HG03565 (cell line): ENCODE measurements around the gene SUV39H2.
A peak's percentile ranks its signal among the peaks of the same experiment; 100 is the strongest.
"Not testable (repeated sequence)": the region's sequence is repeated elsewhere in the genome, so short reads cannot be mapped to it uniquely, and the experiment has no call there.

Source experiments
- ATAC-seq: cut with Tn5 transposase; IDR thresholded peaks from one replicate; pipeline ENCODE4 v1.9.1; 2021; ENCODE audit warnings: mild to moderate bottlenecking, moderate library complexity; ENCODE audit not compliant: unreplicated experiment

Gene SUV39H2

DNA sequence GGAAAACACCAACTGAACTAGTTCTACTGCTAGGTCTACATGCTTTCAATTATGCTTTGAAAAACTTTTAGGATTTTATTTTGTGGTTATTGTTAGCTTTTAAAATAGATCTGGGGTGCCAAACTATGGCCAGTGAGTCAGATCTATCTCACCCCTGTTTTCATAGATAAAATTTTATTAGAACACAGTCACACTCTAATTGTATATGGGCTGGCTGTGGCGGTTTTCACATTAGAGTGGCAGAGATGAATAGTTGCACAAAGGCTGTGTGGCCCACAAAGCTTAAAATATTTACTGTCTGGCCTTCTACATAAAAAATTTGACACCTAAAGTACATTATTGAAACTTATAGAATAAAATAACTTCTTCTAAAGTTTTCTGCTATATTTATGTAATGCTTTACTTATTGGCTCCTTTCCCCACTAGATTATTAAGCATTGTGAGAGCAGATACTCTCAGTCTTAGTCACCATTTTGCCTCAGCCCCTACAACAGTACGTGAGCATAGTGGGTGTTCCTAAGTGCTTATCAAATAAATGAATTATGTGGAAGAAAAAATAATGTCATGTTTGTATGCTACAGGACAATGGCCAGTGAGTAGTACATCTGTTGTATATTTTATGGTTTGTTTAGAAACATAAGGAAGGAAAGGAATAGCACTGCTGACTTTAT, 5.4 kb upstream of the SUV39H2 start:
- ATAC-seq = peak; percentile 50

DNA sequence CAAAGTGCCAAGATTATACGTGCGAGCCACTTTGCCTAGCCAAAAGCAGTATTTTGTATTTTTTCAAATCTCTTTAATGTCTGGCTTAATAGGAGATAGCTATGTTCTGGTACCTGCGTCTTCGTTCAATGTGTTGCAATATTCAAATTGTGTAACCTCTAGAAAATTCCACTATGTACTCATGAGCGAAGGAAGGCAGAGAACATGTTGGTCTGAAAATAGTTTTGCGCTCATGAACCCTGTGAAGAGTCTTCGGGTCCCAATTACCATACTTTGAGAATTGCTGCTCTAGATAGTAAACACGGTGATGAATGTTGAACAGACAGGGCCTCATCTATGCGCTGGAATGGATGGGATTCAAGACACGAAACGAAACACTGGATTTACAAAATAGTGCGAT, 2.7 kb upstream of the SUV39H2 start:
- ATAC-seq = no peak

DNA sequence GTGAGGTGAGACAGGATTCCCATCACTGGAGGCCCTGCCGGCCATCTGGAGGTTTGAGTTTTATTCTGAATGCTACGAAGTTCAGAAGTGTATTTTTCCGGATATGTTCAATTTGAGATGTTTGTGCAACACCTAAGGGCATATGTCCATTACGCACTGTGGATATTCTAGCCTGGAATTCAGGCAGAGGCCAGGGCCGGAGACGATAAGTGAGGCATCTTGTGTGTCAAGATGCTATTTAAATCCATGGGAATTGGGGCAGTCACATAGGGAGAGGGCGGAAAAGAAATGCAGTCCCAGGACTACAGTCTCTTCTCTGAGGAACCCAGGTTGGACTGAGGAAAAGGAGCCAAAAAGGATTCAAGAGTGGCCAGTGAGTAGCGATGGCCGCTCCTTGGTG, 1.9 kb upstream of the SUV39H2 start:
- ATAC-seq = no peak

DNA sequence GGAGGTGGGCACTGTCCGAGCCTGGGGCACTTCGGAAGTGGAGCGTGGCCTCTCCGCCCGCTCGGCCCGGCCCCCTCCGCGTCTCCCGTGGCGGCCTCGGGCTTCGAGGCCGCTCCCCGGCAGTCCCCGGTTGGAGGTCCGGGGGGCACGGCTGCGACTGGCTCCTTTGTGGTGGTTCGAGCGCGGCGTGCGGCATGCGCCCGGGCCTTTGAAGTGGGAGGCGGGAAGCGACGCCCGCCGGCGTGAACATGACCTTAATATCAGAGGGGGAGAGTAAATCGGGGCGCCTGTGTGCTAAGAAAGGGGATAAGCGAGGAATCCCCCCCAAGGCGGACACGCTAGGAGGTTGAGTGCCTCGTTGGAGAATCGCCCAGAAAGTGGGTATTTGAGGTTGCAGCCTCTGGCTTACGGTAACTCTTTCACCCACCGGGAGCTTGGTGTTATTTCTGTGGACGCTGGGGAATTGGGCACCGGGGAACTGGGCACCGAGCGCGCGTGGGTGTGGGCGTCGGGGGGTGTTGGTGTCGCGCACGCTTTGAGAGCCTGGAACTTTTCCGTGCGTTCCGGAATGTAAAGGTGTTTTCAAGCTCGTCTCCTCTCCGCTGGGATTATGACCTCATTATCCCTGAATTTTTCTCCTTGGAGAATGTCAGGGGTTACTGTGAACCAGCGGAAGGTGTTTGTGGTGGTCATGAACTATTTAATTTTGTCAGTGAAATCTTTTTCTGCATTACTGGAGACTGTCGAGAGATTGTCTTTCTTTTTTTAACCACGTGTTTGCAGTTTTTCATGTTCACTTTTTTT, 660 bp downstream of the SUV39H2 start:
- ATAC-seq = peak; percentile 2

DNA sequence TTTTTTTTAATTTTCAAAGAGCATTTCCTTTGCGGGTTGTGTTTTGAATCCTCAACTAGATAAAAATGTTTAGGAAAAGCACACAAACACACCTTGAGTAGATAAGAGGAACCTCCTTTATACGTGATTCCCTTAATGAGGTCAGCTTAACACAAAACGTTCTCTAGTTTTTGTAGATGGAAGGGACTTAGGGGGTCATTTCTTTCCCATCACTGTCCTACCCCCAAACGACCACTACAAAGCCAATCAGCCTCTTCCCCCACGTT, 1.2 kb downstream of the SUV39H2 start:
- ATAC-seq = no peak

DNA sequence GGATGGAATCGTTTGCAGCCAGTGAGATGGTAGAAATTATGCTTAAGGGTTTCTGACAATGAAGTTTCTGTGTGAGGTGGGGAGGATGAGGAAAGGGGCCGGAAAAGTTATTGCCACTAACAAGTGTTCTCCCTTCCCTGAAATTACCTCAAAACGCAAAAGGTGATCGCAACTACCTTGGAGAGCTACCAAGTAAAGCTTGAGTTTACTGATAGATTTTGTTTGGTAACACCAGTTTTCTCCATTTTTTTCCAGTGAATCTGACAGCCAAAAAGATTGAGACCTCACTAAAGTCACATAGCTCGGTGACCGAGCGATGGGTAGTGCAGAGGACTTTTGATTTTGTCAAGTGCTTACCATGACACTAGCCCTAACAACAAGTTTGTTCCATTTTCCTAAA, 1.6 kb downstream of the SUV39H2 start:
- ATAC-seq = no peak

DNA sequence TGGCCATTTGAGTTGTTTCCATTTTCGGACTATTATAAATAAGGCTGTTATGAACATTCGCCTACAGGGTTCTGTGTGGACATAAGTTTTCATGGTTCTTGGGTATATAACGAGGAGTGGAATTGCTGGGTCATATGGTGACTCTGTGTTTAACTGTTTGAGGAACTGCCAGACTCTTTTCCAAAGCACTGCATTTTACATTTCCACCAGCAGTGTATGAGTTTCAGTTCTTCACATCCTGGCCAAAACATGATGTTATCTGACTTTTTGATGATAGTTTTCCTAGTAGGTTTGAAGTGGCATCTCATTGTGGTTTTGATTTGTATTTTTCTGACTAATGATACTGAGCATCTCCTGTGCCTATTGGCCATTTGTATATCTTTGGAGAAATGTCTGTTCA, 5.4 kb downstream of the SUV39H2 start:
- ATAC-seq = no peak

DNA sequence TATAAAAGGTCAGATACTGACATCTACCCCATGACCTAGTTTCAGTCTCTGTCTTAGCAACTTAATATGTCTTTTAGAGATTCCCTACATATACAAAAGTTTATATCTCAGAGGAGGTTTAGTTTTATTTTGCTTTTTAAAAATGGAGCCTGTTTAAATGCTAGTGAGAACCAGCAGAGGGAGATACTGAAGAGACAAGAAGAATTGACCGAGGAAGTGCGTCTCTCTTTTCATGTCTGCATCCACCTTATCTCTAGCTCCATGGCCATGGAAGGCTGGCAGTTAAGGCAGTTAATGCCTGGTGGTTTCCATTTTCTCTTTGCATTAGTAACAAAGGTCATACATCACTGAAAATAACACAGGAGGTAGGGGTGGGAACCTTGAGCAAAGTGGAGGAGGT, 10.7 kb downstream of the SUV39H2 start:
- no peak for ATAC-seq

DNA sequence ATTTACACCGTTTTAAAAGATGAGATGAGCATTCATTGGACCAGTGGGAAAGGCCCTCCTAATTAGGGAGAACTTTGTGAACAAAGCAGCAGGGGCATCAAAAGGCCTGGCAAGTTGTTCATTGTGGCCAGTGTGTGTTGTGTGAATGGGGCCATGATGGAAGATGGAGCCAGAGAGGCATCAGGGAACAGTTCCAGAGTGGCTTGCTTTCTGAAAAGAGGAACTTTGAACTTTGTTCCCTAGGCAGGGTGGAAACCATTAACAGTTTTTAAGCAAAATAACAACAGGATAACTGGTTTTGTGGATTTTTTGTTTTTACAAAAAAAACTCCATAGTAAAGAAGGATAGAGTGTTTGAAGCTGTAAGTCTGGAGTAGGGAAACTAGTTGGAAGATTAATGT, 12.5 kb downstream of the SUV39H2 start:
- no peak for ATAC-seq

DNA sequence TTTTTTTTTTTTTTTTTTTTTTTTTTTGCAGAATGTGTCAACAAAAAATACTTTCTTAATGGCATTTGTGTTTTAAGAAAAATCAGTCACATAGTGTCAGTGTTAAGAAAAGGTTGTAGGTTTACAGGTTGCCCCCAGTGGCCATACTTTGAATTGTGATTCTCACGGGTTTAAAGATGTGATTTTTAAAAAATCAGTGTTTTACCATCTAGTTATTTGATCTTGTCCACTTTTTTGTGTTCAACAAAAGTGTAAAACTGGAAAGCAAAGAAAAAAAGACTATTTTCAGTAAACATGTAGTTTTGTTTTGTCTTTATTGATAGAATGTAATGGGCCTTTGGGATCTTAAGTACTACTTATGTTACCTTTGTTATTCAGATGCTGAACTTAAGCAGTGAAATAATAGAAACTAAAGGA, 25.7 kb downstream of the SUV39H2 start:
- ATAC-seq = peak; percentile 45

DNA sequence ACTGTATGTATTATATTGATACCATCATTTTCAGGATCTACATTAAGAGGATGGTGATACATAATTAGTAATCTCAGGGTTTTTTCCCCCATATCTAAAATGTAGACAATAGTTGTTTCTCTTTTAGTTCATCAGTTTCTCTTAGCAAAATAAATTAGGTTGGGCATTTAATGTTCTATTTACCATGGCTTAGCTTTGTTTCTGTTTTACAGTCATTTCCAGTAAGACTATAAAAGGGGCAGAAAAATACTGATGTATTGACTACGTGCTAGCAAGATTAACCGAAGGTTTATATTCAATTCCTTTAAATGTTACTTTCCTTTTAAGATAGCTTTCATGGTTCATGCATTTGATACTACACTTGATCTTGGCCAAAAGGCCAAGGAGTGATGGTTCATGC, 26.2 kb downstream of the SUV39H2 start:
- no peak for ATAC-seq

DNA sequence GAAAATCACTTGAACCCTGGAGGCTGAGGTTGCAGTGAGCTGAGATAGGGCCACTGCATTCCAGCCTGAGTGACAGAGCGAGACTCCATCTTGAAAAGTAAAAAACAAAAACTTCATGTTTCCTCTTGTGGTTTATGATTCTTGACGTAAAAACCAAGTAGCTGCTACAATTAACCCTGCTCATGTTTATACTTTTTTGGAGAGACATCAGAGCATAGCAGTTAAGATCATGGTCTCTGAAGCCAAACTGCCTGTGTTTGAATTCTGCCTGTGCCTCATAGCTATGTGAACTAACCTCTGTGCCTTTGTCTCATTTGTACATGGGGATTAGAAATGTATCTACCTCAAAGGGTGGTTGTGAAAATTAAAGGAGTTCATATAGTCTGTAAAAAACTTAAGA, 27.2 kb downstream of the SUV39H2 start:
- no peak for ATAC-seq

DNA sequence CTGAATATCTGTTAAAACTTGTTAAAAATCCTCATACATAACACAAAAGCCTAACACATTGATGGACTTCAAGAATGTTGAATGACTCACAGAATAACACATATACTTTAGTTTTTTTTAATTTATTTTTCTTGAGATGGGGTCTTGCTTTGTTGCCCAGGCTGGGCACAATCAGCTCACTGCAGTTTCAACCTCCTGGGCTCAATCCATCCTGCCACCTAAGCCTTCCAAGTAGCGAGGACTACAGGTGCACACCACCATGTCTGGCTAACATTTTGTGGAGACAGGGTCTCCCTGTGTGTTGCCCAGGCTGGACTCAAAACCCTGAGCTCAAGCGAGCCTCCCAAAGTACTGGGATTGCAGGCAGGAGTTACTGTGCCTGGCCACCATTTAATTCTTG, 28.1 kb downstream of the SUV39H2 start:
- ATAC-seq = no peak

DNA sequence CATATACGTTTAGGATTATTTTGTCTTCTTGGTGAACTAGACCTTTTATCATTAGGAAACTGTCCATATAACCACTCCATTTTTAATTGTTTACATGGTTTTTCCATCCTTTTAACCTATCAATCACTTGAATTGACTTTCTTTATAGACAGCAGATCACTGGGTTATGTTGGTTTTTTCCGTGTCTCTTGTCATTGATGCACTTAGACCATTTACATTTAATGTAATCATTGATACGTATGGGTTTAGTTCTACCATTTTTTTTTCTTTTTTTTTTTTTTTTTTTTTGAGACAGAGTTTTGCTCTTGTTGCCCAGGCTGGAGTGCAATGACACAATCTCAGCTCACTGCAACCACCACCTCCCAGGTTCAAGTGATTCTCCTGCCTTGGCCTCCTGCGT, 28.9 kb downstream of the SUV39H2 start:
- not testable (repeated sequence) for ATAC-seq

DNA sequence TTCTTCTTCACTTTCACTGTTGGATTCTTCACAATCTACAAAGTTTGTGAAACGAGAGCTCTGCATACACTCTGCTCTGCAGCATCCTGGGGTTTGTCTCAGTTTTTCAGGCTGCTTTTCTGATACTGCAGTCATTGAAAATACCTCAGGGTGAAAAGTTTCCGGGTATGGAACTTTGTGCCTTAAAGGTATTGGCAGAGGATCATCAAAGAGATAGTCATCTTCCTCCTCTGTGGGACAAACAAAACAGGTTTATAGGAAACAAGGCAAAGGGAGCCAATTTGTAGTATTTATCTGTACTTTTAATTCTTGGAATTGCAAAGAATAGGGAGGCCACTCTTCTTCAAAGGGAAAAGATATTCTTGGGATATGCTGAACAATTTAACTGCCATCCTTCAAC, 30.4 kb downstream of the SUV39H2 start:
- no peak for ATAC-seq

DNA sequence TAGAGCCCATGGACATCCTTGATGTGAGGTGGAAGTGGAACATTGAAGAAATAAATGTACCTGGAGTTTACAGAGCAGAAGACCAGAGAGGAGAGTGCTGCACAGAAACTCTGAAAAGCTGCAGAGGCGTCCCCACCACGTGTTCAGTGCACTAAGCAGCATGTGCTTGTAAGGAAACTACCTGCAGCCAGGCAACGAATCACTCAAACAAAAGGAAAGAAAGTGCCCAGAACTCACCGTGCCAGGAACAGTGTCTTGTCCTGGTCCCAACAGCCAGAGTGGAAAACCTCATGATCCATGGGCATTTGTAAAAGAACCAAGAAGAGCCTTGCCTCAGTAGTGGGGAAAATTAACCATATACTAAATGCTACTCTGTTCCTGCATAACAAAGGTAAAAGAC, 32.3 kb downstream of the SUV39H2 start:
- ATAC-seq = no peak

DNA sequence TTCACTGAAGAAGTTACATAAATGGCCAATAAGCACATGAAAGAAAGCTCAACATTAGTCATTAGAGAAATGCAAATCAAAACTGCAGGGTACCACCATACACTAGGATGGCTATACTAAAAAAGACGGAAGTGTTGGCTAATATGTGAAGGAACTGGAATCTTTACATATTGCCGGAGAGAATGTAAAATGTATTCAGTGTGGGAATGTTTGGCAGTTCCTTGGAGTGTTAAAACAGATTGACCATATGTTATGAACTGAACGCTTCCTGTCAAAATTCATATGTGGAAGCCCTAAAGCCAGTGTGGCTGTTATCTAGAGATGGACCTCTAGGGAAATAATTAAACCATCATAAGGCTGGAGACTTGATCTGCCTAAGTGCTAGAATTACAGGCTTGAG, 33.1 kb downstream of the SUV39H2 start:
- no peak for ATAC-seq

DNA sequence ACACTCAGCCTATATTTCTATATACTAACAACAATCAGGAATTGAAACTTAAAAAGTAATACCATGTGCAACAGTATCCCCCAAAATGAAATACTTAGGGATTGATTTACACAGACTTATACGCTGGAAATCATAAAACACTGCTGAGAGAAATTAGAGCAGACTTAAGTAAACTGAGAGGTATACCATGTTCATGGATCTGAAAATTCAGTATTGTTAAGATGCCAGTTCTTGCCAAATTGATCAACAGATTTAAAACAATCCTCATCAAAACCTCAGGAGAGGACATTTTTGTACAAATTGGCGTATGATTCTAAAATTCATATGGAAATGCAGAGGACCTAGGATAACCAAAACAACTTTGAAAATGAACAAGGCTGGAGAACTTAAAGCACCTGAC, 37.9 kb downstream of the SUV39H2 start:
- ATAC-seq = no peak

DNA sequence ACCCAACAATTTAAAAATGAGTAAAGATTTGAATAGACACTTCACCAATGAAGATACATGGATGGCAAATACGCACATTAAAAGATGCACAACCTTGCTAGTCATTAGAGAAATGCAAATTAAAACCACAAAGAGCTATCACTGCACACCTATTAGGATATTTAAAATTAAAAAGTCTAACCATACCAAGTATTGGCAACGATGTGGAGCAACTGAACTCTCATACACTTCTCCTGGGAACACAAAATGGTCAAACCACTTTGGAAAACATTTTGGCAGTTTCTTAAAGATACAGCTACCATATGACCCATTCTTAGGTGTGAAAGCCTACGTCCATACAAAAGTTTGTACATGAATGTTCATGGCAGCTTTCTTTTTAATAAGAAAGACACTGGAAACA, 39.2 kb downstream of the SUV39H2 start:
- ATAC-seq = no peak

DNA sequence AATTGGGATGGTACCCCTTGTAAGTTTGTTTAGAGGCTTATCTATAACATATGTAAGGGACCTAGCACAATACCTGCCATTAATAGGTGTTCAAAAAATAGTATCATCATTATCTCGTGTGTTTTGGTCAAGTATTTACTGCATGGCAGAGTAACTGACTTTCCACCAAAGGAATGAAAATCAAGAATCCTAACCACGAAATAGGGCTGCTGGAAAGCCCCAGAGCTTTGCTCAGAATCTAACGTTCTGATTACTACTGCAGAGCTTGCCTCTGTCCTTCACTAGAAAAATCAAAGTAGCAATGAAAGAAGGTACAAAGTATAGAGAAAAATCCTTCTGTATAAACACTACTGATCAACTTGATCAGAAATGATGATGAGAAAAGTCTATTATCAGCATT, 40.3 kb downstream of the SUV39H2 start:
- ATAC-seq = no peak

DNA sequence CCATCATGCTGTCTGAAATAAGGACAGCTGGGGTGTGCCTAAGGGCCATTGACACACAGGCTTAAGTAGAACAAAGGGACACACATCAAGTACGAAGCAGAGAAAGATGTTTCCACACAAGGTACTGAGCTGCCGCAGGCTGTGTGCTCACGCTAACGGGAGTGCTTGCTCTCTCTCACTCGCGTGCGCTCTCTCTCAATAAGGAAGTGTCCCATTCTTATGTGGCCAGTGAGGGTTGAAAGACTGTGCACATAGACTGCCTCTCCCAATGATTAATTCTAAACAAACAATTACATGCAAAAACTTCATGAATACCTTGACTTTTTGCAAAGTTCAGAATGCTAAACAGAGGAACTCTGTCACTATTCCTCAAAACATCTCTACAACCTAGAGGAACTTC, 45.3 kb downstream of the SUV39H2 start:
- no peak for ATAC-seq

DNA sequence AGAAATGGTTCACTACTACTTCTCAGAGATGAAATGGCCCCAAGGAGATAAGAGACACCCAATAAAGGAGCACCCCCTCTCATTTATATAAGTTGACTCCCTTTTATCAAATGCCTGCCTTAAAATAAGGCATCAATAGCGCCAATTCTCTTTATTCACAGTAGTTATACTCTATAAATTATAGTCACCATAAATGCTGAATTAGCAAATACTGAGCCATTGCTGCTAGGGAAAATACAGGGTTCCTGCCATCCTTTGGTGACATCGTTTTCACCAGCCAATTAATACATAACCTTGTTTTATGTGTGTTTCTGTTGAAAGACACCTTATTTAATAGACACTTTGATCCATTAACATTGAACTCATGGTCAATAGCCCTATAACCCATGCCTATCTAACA, 46.6 kb downstream of the SUV39H2 start:
- ATAC-seq = no peak

DNA sequence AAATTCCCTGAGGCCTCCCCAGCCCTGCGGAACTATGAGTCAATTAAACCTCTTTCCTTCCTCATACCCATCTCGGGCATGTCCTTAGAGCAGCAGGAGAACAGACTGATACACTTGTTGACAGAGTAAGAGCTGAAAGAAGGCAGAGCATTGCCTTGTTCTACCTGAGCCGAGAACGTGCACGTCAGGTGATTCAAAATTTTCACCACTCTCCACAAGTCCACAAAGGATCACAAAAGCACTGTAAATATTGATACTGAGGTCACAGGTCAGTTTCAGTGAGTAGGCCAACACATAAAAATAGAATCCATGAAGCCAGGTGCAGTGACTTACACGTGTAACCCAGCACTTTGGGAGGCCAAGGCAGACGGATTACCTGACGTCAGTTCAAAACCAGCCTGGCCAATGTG, 47.4 kb downstream of the SUV39H2 start:
- no peak for ATAC-seq
